ENCODE data around the gene NEK11.

NEK11 gene

DNA sequence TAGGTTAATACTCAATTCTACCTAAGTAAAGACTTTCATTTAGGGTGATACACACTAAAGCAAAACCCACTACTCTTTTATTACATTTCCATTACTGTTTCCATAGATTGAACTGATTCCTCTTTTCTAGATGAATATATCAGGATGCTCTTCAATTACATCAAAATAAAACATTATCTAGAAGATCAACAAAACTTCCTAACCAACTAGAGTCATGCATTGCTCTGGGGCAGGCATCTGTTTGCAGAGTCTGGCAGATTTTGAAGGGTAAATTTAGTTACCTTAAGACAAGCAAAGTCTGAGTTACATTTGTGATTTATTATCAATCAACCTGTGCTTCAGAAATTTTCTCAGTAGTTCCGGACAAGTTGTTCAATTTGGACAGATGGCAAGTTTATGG, 117.1 kb downstream of the NEK11 start:
- TF ChIP-seq, protein P1, sequence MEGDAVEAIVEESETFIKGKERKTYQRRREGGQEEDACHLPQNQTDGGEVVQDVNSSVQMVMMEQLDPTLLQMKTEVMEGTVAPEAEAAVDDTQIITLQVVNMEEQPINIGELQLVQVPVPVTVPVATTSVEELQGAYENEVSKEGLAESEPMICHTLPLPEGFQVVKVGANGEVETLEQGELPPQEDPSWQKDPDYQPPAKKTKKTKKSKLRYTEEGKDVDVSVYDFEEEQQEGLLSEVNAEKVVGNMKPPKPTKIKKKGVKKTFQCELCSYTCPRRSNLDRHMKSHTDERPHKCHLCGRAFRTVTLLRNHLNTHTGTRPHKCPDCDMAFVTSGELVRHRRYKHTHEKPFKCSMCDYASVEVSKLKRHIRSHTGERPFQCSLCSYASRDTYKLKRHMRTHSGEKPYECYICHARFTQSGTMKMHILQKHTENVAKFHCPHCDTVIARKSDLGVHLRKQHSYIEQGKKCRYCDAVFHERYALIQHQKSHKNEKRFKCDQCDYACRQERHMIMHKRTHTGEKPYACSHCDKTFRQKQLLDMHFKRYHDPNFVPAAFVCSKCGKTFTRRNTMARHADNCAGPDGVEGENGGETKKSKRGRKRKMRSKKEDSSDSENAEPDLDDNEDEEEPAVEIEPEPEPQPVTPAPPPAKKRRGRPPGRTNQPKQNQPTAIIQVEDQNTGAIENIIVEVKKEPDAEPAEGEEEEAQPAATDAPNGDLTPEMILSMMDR (IDR thresholded peaks at IDR 0.05; ENCODE audit: control insufficient read depth, extremely low read depth, insufficient read depth): no peak
- DNase-seq (ENCODE audit: low read depth): no peak
- no peak overlapping the region for H3K4me3 ChIP-seq (ENCODE audit: low read depth, low read length)

DNA sequence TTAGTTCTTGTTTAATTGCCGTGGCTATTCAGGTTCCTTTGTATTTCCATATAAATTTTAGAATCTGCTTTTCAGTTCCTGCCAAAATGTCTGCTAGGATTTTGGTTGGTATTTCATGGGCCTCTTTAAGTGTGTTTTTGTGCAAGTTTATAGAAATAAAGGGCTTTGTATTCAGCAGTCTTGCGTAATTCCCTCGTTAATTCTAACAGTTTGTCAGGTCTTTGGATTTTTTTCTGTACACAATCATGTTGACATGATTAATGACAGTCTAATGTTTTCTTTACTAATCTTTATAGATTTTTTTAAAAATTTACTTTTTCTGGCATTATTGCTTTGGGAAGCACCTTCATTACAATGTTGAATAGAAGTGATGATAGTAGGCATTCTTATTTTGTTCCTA, 120.9 kb downstream of the NEK11 start:
- no peak overlapping the region for H3K4me3 ChIP-seq (ENCODE audit: low read depth, low read length)
- TF ChIP-seq, protein P1 (IDR thresholded peaks at IDR 0.05; ENCODE audit: control insufficient read depth, extremely low read depth, insufficient read depth): no peak
- no peak for DNase-seq (ENCODE audit: low read depth)

DNA sequence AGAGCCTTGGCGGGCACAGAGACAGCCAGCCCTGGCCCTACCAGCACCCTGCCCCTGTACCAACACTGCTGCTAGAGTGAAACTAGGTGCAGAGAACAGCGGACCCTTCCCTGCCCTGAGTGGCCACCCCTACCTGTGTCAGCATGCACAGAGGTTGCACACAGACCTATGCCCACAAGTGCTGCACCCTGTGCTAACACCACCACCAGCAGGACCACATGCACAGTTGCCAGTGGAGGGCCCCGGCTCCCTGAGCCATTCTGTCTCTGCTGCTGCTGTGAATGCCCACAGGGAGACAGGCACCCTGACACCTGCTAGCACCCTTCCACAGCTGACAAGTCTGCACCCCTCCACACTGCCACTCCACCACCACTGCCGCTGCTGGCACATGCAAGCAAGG, 131.8 kb downstream of the NEK11 start:
- no peak for DNase-seq (ENCODE audit: low read depth)
- TF ChIP-seq, protein P1 (IDR thresholded peaks at IDR 0.05; ENCODE audit: control insufficient read depth, extremely low read depth, insufficient read depth): no peak
- no peak overlapping the region for H3K4me3 ChIP-seq (ENCODE audit: low read depth, low read length)

DNA sequence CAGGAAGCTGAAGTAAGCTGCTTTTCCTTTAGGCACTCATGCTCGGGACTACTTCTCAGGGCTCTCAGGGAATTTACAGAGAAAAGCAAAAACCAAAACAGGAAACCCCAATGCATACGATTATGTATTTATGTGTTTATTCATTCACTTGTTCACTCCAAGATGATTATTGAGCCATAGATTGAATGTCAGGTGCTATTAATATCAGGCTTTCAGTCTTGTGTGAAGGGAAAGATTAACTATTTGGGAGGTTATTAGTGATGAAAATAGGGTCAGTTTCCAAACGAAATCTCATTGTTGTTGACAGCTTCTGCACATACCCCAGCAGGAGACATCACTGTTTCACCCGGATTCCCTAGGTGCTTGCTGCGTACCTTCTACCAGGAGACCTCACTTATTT, 135.8 kb downstream of the NEK11 start:
- no peak overlapping the region for H3K4me3 ChIP-seq (ENCODE audit: low read depth, low read length)
- TF ChIP-seq, protein P1 (IDR thresholded peaks at IDR 0.05; ENCODE audit: control insufficient read depth, extremely low read depth, insufficient read depth): no peak
- DNase-seq (ENCODE audit: low read depth): no peak

DNA sequence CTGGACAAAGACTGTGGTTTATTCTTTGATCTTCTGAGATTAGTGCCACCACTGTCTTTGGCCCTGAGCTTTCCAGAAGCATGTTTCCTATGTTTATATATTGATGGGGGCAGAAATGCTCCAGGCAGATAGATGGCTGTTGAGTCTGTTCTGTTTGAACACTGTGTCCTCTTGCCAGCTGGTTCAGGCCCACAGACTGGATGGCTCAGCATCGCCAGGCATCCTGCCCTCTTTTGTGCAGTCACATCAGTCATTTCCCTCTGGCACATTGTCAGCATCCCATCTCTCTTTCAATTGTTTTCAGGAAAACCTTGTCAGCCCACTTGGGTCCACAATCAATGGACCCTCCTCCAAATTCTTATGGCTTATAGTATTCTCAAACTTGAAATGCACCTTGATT, 141.2 kb downstream of the NEK11 start:
- TF ChIP-seq, protein P1 (IDR thresholded peaks at IDR 0.05; ENCODE audit: control insufficient read depth, extremely low read depth, insufficient read depth): no peak
- no peak overlapping the region for H3K4me3 ChIP-seq (ENCODE audit: low read depth, low read length)
- DNase-seq (ENCODE audit: low read depth): no peak

DNA sequence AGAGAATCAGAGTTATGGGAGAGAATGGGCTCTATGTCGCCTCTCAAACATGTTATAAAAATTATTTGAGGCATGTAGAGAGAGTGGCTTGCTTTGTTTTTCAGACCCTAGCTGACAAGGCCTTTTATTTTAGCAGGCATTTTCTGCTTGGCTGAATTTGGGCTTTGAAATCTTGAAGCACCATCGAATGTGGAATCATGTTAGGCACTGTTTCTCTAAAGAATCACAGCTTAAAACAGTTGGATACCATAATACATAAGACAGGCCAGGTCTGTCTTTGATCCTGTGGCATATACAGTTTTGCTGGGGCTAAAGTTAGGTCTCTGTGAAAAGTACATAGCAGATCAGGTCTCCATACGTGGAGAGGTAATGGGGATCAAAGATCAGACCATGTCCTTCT, 142.7 kb downstream of the NEK11 start:
- TF ChIP-seq, protein P1 (IDR thresholded peaks at IDR 0.05; ENCODE audit: control insufficient read depth, extremely low read depth, insufficient read depth): no peak
- no peak overlapping the region for H3K4me3 ChIP-seq (ENCODE audit: low read depth, low read length)
- DNase-seq (ENCODE audit: low read depth): no peak

DNA sequence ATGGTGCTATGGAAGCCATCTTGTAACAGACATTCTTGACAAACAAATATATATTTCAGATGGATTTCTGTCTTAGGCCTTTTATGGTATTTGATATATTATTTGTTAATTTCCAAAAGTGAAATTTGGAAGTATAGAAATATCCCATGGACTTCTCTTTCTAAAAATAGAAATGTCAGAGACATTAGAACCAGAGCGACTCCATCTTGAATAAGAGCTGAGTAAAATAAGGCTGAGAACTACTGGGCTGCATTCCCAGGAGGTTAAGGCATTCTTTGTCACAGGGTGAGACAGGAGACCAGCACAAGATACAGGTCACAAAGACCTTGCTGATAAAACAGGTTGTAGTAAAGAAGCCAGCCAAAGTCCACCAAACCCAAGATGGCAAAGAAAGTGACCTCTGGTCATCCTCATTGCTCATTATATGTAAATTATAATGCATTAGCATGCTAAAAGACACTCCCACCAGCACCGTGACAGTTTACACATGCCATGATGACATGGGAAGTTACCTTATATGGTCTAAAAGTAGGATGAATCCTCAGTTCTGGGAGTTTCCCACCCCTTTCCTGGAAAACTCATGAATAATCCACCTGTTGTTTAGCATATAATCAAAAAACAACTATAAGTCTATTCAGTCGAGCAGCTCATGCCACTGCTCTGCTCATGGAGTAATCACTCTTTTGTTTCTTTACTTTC, 146.0 kb downstream of the NEK11 start:
- no peak for DNase-seq (ENCODE audit: low read depth)
- no peak overlapping the region for H3K4me3 ChIP-seq (ENCODE audit: low read depth, low read length)
- TF ChIP-seq, protein P1 (IDR thresholded peaks at IDR 0.05; ENCODE audit: control insufficient read depth, extremely low read depth, insufficient read depth): no peak
